ENCODE results near the gene ASPN.
A peak's percentile ranks its signal among the peaks of the same experiment; 100 is the strongest.
"Not testable (repeated sequence)": the region's sequence is repeated elsewhere in the genome, so short reads cannot be mapped to it uniquely, and the experiment has no call there.

The ASPN gene

DNA sequence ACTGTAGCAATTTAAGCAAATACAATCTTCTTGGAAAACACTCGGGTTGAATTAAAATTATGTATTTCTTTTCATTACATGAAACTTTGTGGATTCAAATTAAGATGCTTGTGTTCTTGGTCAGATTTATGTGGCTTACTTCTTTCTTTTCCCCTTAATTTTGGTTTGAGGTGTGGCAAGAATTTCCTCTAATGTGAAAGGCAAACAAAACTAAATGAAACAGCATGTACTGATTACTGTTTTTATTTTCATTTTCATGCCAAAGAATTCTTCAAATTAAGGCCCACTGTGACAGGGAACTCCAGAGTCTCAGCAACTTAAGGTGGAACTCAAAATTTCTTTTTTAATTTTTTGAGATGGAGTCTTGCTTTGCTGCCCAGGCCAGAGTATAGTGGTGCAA lies 58.0 kb downstream of the ASPN start, which contains the start of gene OMD:
OMD (minus strand) TSS at position 132 of the 400 bp plus-strand sequence. CDS start 6,913 bp downstream, outside the sequence.
- Histone ChIP-seq H3K36me3 (ENCODE audit: control insufficient read depth, insufficient read depth, low read length) (no peaks in the 10 kb centered on the region), H3K27me3 (ENCODE audit: control insufficient read depth, insufficient read depth, low read length) (no peaks in the 10 kb centered on the region), H3K9ac (ENCODE audit: low read length) (no peak within 1 kb of the TSS), H3K27ac (ENCODE audit: low read depth, low read length) (peak within 1 kb of the TSS; percentile 37), H3K4me1 (ENCODE audit: control insufficient read depth, insufficient read depth, low read length) (no peaks in the 10 kb centered on the region), H3K4me3 (ENCODE audit: low read length) (no peak within 1 kb of the TSS)

DNA sequence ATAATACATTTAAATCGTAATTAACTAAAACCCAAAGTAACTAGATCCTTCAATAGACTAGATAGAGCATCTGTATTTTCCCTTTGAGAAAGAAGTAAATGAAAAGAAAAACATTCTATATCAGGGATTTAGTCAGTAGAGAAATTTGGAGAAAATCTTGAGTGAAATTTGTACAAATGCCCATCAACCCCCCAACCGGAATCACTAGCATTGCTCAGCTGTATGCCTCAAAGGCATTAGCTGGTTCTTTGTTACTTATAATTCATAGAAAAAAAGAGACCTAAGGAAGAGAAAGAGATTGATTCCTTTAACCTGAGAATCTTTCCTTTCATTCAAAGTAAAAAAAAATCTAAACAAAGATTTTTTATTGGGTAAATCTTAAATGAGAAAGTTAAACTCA lies 58.7 kb downstream of the ASPN start:
- H3K9ac ChIP-seq (ENCODE audit: low read length) = no peak overlapping the region
- H3K27me3 ChIP-seq (ENCODE audit: control insufficient read depth, insufficient read depth, low read length) = no peaks in the 10 kb centered on the region
- H3K36me3 ChIP-seq (ENCODE audit: control insufficient read depth, insufficient read depth, low read length) = no peaks in the 10 kb centered on the region
- no peak overlapping the region for H3K4me3 ChIP-seq (ENCODE audit: low read length)
- H3K27ac ChIP-seq (ENCODE audit: low read depth, low read length) = no peak overlapping the region
- H3K4me1 ChIP-seq (ENCODE audit: control insufficient read depth, insufficient read depth, low read length) = no peaks in the 10 kb centered on the region

- Histone ChIP-seq H3K4me3 (ENCODE audit: low read length) (no peak overlapping the region), H3K27me3 (ENCODE audit: control insufficient read depth, insufficient read depth, low read length) (no peaks in the 10 kb centered on the region), H3K4me1 (ENCODE audit: control insufficient read depth, insufficient read depth, low read length) (no peaks in the 10 kb centered on the region), H3K36me3 (ENCODE audit: control insufficient read depth, insufficient read depth, low read length) (no peaks in the 10 kb centered on the region), H3K9ac (ENCODE audit: low read length) (no peak overlapping the region), H3K27ac (ENCODE audit: low read depth, low read length) (no peak overlapping the region)
These were observed 59.5 kb downstream of the ASPN start for GRCh38 chr9:92422611-92423338.

GRCh38 chr9:92414566-92414965 lies 67.7 kb downstream of the ASPN start:
- Histone ChIP-seq H3K36me3 (ENCODE audit: control insufficient read depth, insufficient read depth, low read length) (no peaks in the 10 kb centered on the region), H3K27ac (ENCODE audit: low read depth, low read length) (no peak overlapping the region), H3K4me1 (ENCODE audit: control insufficient read depth, insufficient read depth, low read length) (peaks cover 5% of the 10 kb centered on the region), H3K9ac (ENCODE audit: low read length) (no peak overlapping the region), H3K27me3 (ENCODE audit: control insufficient read depth, insufficient read depth, low read length) (no peaks in the 10 kb centered on the region), H3K4me3 (ENCODE audit: low read length) (no peak overlapping the region)

- H3K27me3 ChIP-seq (ENCODE audit: control insufficient read depth, insufficient read depth, low read length); H3K36me3 ChIP-seq (ENCODE audit: control insufficient read depth, insufficient read depth, low read length); H3K9ac ChIP-seq (ENCODE audit: low read length); H3K4me3 ChIP-seq (ENCODE audit: low read length); H3K27ac ChIP-seq (ENCODE audit: low read depth, low read length): not testable (repeated sequence)
- H3K4me1 ChIP-seq (ENCODE audit: control insufficient read depth, insufficient read depth, low read length) = peaks cover 13% of the 10 kb centered on the region
These were observed 71.1 kb downstream of the ASPN start for GRCh38 chr9:92411157-92411556.

DNA sequence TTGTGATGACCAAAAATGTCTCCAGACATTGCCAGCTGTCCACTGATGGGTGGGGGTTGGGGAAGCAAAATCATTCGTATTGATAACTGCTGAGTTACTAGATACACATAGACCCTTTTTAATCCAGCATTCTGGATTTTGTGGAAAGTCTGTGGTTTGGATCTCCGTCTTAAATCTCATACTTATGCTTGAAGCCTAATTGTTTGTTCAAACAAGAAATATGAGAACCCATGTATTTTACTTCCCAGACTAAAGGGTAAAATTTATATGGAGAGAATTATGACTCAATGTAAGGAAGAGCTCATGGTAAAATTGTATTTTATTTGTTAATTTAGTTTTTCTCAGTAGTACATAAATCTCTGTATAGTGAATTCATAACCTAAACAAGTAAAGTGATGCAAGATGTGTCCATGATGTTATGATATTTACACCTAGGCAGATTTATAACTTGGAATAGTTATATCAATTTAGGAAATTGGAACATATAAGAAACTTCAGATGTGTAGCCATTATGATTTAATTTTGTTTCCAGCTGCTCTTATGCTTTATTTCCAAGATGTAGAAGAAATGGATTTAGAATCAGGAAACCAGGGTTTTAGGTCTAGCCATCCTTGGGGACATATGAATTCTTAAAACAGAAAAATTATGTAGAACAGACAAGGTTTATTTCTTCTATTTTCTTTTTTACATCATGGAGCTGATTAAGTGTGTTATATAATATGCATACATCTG lies 73.4 kb downstream of the ASPN start:
- Histone ChIP-seq H3K4me1 (ENCODE audit: control insufficient read depth, insufficient read depth, low read length) (peaks cover 20% of the 10 kb centered on the region), H3K36me3 (ENCODE audit: control insufficient read depth, insufficient read depth, low read length) (no peaks in the 10 kb centered on the region), H3K4me3 (ENCODE audit: low read length) (no peak overlapping the region), H3K9ac (ENCODE audit: low read length) (no peak overlapping the region), H3K27ac (ENCODE audit: low read depth, low read length) (no peak overlapping the region), H3K27me3 (ENCODE audit: control insufficient read depth, insufficient read depth, low read length) (no peaks in the 10 kb centered on the region)

GRCh38 chr9:92407818-92408217 lies 74.5 kb downstream of the ASPN start:
- Histone ChIP-seq H3K9ac (ENCODE audit: low read length) (no peak overlapping the region), H3K4me3 (ENCODE audit: low read length) (no peak overlapping the region), H3K4me1 (ENCODE audit: control insufficient read depth, insufficient read depth, low read length) (peaks cover 24% of the 10 kb centered on the region), H3K36me3 (ENCODE audit: control insufficient read depth, insufficient read depth, low read length) (no peaks in the 10 kb centered on the region), H3K27ac (ENCODE audit: low read depth, low read length) (no peak overlapping the region), H3K27me3 (ENCODE audit: control insufficient read depth, insufficient read depth, low read length) (no peaks in the 10 kb centered on the region)

DNA sequence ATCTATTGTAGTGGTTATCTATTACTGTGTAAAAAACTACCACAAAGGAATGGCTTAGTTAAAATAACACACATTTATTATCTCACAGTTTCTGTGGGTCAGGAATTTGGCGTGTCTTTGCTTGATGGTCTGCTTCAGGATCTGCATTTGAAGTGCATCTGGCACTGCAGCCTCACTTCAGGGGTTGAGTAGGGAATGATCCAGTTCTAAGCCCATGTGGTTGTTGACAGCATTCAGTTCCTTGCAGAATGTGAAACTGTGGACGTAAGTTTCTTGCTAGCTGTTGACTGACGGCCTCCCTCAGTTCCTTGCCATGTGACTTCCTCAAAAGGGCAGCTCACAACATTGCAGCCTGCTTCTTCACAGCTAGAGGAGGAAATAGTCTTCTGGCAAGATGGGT lies 75.8 kb downstream of the ASPN start:
- Histone ChIP-seq H3K27me3 (ENCODE audit: control insufficient read depth, insufficient read depth, low read length) (no peaks in the 10 kb centered on the region), H3K4me1 (ENCODE audit: control insufficient read depth, insufficient read depth, low read length) (peaks cover 30% of the 10 kb centered on the region), H3K4me3 (ENCODE audit: low read length) (peak overlapping the region; percentile 49), H3K9ac (ENCODE audit: low read length) (no peak overlapping the region), H3K27ac (ENCODE audit: low read depth, low read length) (peak overlapping the region; percentile 16), H3K36me3 (ENCODE audit: control insufficient read depth, insufficient read depth, low read length) (no peaks in the 10 kb centered on the region)

Measured in rectal smooth muscle tissue (tissue), 1 donor.